Urothelium cell line (cell line): ENCODE results near the gene DDX10.
"Not testable (repeated sequence)": the region's sequence is repeated elsewhere in the genome, so short reads cannot be mapped to it uniquely, and the experiment has no call there.

Source experiments
- DNase-seq: peaks from one replicate; pipeline ENCODE4 v3.0.0; 2011; ENCODE audit warnings: low spot score, mixed read lengths
- FAIRE-seq: peaks from 2 replicates; lab custom pipeline; 2011; peaks lifted over from hg19 to GRCh38; lab: Jason Lieb, UNC

DDX10 gene

GRCh38 chr11:108709741-108710140, 44.9 kb downstream of the DDX10 start:
- no peak for DNase-seq
- peak; percentile 37 for FAIRE-seq

- DNase-seq (no peak), FAIRE-seq (no peak)
Observed at GRCh38 chr11:108713076-108713790, 48.4 kb downstream of the DDX10 start.

- FAIRE-seq (no peak), DNase-seq (no peak)
Observed at GRCh38 chr11:108715239-108715638, 50.4 kb downstream of the DDX10 start.

- DNase-seq (no peak), FAIRE-seq (no peak)
Observed at GRCh38 chr11:108718466-108718865, 53.6 kb downstream of the DDX10 start.

- no peak for FAIRE-seq
- DNase-seq = no peak
Observed at GRCh38 chr11:108724974-108725689, 60.3 kb downstream of the DDX10 start.

- no peak for DNase-seq
- FAIRE-seq = no peak
Observed at GRCh38 chr11:108726077-108726800, 61.4 kb downstream of the DDX10 start.

GRCh38 chr11:108727665-108728064, 62.8 kb downstream of the DDX10 start:
- FAIRE-seq = no peak
- DNase-seq = no peak

GRCh38 chr11:108729227-108729871, 64.5 kb downstream of the DDX10 start:
- FAIRE-seq = no peak

GRCh38 chr11:108732395-108732794, 67.5 kb downstream of the DDX10 start:
- DNase-seq (no peak), FAIRE-seq (no peak)

More at GRCh38 chr11:108729227-108729871, 64.5 kb downstream of the DDX10 start:
- DNase-seq = no peak

- FAIRE-seq (no peak), DNase-seq (peak; percentile 4)
Observed at GRCh38 chr11:108733479-108734116, 68.7 kb downstream of the DDX10 start.

- DNase-seq (no peak), FAIRE-seq (no peak)
Observed at GRCh38 chr11:108734283-108734682, 69.4 kb downstream of the DDX10 start.

- DNase-seq (peak; percentile 5), FAIRE-seq (peak; percentile 77)
Observed at GRCh38 chr11:108734956-108735559, 70.2 kb downstream of the DDX10 start.

- FAIRE-seq, DNase-seq: not testable (repeated sequence)
Observed at GRCh38 chr11:108740132-108740531, 75.3 kb downstream of the DDX10 start.

GRCh38 chr11:108743851-108744250, 79.0 kb downstream of the DDX10 start:
- no peak for DNase-seq
- FAIRE-seq = no peak

GRCh38 chr11:108748968-108749367, 84.1 kb downstream of the DDX10 start:
- FAIRE-seq (no peak), DNase-seq (no peak)

GRCh38 chr11:108751444-108751843, 86.6 kb downstream of the DDX10 start:
- FAIRE-seq = no peak
- no peak for DNase-seq

- DNase-seq (no peak), FAIRE-seq (no peak)
Observed at GRCh38 chr11:108752297-108752751, 87.5 kb downstream of the DDX10 start.

- DNase-seq (no peak), FAIRE-seq (no peak)
Observed at GRCh38 chr11:108754901-108755625, 90.2 kb downstream of the DDX10 start.

GRCh38 chr11:108757630-108758029, 92.8 kb downstream of the DDX10 start:
- no peak for FAIRE-seq
- DNase-seq = no peak
